Liver (tissue), 9 donors: ENCODE data around the gene RAD23B. TPM values are rescaled to one million over a fixed set of nuclear protein-coding genes. Genes with fewer than 3 reads are reported as not detected.

Source experiments
- DNase-seq: peaks from one replicate; pipeline ENCODE4 v3.0.0-alpha.2; 2017; ENCODE audit warnings: low spot score
- H3K27ac ChIP-seq, 2 donors: one replicate each; pipeline ENCODE4 v1.7.0; 2013; ENCODE audit warnings: inconsistent platforms in 2 of 2, low read length in 2 of 2, control low read depth in 1 of 2, low read depth in 1 of 2, mild to moderate bottlenecking in 1 of 2
- H3K27me3 ChIP-seq, 4 donors: one replicate each; pipeline versions ENCODE4 v1.6.1 to v1.7.0; 2013; ENCODE audit warnings: low read length in 3 of 4, inconsistent platforms in 1 of 4, mild to moderate bottlenecking in 1 of 4, moderate library complexity in 1 of 4; ENCODE audit not compliant: control insufficient read depth in 4 of 4, insufficient read depth in 4 of 4
- H3K36me3 ChIP-seq, 4 donors: one replicate each; pipeline versions ENCODE4 v1.6.1 to v1.7.0; 2013; ENCODE audit warnings: low read length in 3 of 4, mild to moderate bottlenecking in 3 of 4, low read depth in 1 of 4, moderate library complexity in 1 of 4; ENCODE audit not compliant: control insufficient read depth in 4 of 4, insufficient read depth in 3 of 4
- H3K4me1 ChIP-seq, 4 donors: one replicate each; pipeline versions ENCODE4 v1.6.1 to v1.7.0; 2013; ENCODE audit warnings: low read length in 3 of 4, mild to moderate bottlenecking in 3 of 4, moderate library complexity in 1 of 4; ENCODE audit not compliant: control insufficient read depth in 4 of 4, insufficient read depth in 4 of 4
- H3K4me3 ChIP-seq, 3 donors: one replicate each; pipeline versions ENCODE4 v1.6.1 to v1.7.0; 2013; ENCODE audit warnings: low read length in 3 of 3, control low read depth in 1 of 3, low read depth in 1 of 3, mild to moderate bottlenecking in 1 of 3
- H3K9ac ChIP-seq, 2 donors: one replicate each; pipeline ENCODE4 v1.7.0; 2013; ENCODE audit warnings: low read length in 2 of 2, mild to moderate bottlenecking in 2 of 2, moderate library complexity in 2 of 2, control low read depth in 1 of 2, low read depth in 1 of 2
- H3K9me3 ChIP-seq, 4 donors: one replicate each; pipeline versions ENCODE4 v1.6.1 to v1.7.0; 2013; ENCODE audit warnings: low read length in 3 of 4; ENCODE audit not compliant: control insufficient read depth in 4 of 4
- ATF3 ChIP-seq: IDR thresholded peaks from 2 replicates; pipeline ENCODE4 v1.6.1; 2016; ENCODE audit warnings: antibody characterized with exemption
- CTCF ChIP-seq: fragments of 150-350 bp; IDR thresholded peaks from 2 replicates; pipeline ENCODE4 v1.5.1; 2017; ENCODE audit warnings: improper control_type of control experiment, low read depth, low read length; ENCODE audit not compliant: missing input control
- EGR1 ChIP-seq, 2 donors: IDR thresholded peaks; 2 replicates each; pipeline ENCODE4 v1.6.1; 2016 to 2018; ENCODE audit warnings: antibody characterized with exemption in 2 of 2, low read depth in 2 of 2
- FOXA1 ChIP-seq: IDR thresholded peaks from 2 replicates; pipeline ENCODE4 v1.6.1; 2016; ENCODE audit warnings: antibody characterized with exemption
- FOXA2 ChIP-seq: IDR thresholded peaks from 2 replicates; pipeline ENCODE4 v1.6.1; 2016; ENCODE audit warnings: antibody characterized with exemption
- GABPA ChIP-seq, 2 donors: IDR thresholded peaks in 1 of 2; conservative IDR thresholded peaks in 1 of 2; 2 replicates each; pipeline ENCODE4 v1.6.1; 2016; ENCODE audit warnings: antibody characterized with exemption in 2 of 2, mild to moderate bottlenecking in 1 of 2, moderate library complexity in 1 of 2
- HNF4A ChIP-seq, 2 donors: conservative IDR thresholded peaks; 2 replicates each; pipeline ENCODE4 v1.6.1; 2016; ENCODE audit warnings: antibody characterized with exemption in 2 of 2, mild to moderate bottlenecking in 2 of 2
- HNF4G ChIP-seq: IDR thresholded peaks from 2 replicates; pipeline ENCODE4 v1.6.1; 2016; ENCODE audit warnings: antibody characterized with exemption
- JUND ChIP-seq, 2 donors: IDR thresholded peaks; 2 replicates each; pipeline ENCODE4 v1.6.1; 2016; ENCODE audit warnings: antibody characterized with exemption in 2 of 2
- MAX ChIP-seq: IDR thresholded peaks from 2 replicates; pipeline ENCODE4 v1.6.1; 2016; ENCODE audit warnings: antibody characterized with exemption
- NR2F2 ChIP-seq: IDR thresholded peaks from 2 replicates; pipeline ENCODE4 v1.6.1; 2016; ENCODE audit warnings: antibody characterized with exemption
- RAD21 ChIP-seq, 2 donors: IDR thresholded peaks; 2 replicates each; pipeline ENCODE4 v1.6.1; 2016; ENCODE audit warnings: antibody characterized with exemption in 2 of 2, mild to moderate bottlenecking in 2 of 2
- REST ChIP-seq: IDR thresholded peaks from 2 replicates; pipeline ENCODE4 v1.6.1; 2016; ENCODE audit warnings: antibody characterized with exemption, mild to moderate bottlenecking
- RXRA ChIP-seq, 2 donors: IDR thresholded peaks; 2 replicates each; pipeline ENCODE4 v1.6.1; 2017 to 2018; ENCODE audit warnings: antibody characterized with exemption in 2 of 2, mild to moderate bottlenecking in 1 of 2
- SP1 ChIP-seq: IDR thresholded peaks from 2 replicates; pipeline ENCODE4 v1.6.1; 2018; ENCODE audit warnings: antibody characterized with exemption, mild to moderate bottlenecking
- TAF1 ChIP-seq: conservative IDR thresholded peaks from 2 replicates; pipeline ENCODE4 v1.6.1; 2016; ENCODE audit warnings: antibody characterized with exemption, mild to moderate bottlenecking
- YY1 ChIP-seq: IDR thresholded peaks from 2 replicates; pipeline ENCODE4 v1.6.1; 2016; ENCODE audit warnings: antibody characterized with exemption, mild to moderate bottlenecking
- ZBTB33 ChIP-seq: IDR thresholded peaks from 2 replicates; pipeline ENCODE4 v1.6.1; 2016; ENCODE audit warnings: antibody characterized with exemption
- WGBS: extraction: QIAGEN DNeasy Blood & Tissue Kit; methylation state at CpG from one replicate; pipeline ENCODE4 v1.1.7; 2013; 5-methylcytosine and 5-hydroxymethylcytosine counted together
- polyA plus RNA-seq, 2 donors: library from polyadenylated mRNA; stranded (reverse) in 1 of 2; unstranded in 1 of 2; fragments of 200-250 nt in 1 of 2; fragments of >200 nt in 1 of 2; fragmentation: Nextera tagmentation in 1 of 2; extraction: Ambion mirVana in 1 of 2; gene quantifications; one replicate each; pipeline versions ENCODE4 v1.2.1 to v1.2.3, GENCODE V29; 2013 to 2015
- total RNA-seq, 2 donors: library from RNA; depleted of rRNA; stranded (reverse); fragments of >200 nt; gene quantifications; one replicate each; pipeline ENCODE4 v1.2.3, GENCODE V29; 2014
- donor health status: healthy.
- donor health status: healthy.
- donor health status: healthy.
- donor health status: healthy.
- donor health status: healthy.

RAD23B gene
- total and polyA plus RNA-seq, 4 donors = 13.6 to 101 (median 61.6) TPM

GRCh38 chr9:107314763-107315162 lies 31.7 kb downstream of the RAD23B start:
- no peak for DNase-seq
- peaks cover 0 to 4% (median 0%) of the 10 kb centered on the region in 4 donors for H3K4me1 ChIP-seq

More at GRCh38 chr9:107314763-107315162, 31.7 kb downstream of the RAD23B start:
- H3K27ac ChIP-seq = no peak overlapping the region
- no peak overlapping the region for H3K4me3 ChIP-seq
- peaks cover 5 to 45% (median 39%) of the 10 kb centered on the region in 4 donors for H3K36me3 ChIP-seq
- H3K27me3 ChIP-seq = no peaks in the 10 kb centered on the region
- H3K9ac ChIP-seq = no peak overlapping the region
- WGBS = 100% methylated on average over 1 of the region's 1 CpG
- no peaks in the 10 kb centered on the region for H3K9me3 ChIP-seq
- no peak for TF ChIP-seq GABPA (IDR thresholded peaks at IDR 0.05 in 1 of 2, conservative IDR thresholded peaks at IDR 0.05 in 1 of 2)
- no peak for TF ChIP-seq ZBTB33
- no peak for TF ChIP-seq TAF1
- no peak for TF ChIP-seq MAX
- no peak for TF ChIP-seq RXRA (IDR thresholded peaks at IDR 0.05)
- TF ChIP-seq CTCF = no peak
- TF ChIP-seq HNF4A (conservative IDR thresholded peaks at IDR 0.05) = no peak
- no peak for TF ChIP-seq FOXA1
- no peak for TF ChIP-seq REST
- TF ChIP-seq HNF4G = no peak
- TF ChIP-seq FOXA2 = no peak
- TF ChIP-seq ATF3 = no peak
- no peak for TF ChIP-seq YY1
- TF ChIP-seq SP1 = no peak
- TF ChIP-seq NR2F2 = no peak
- no peak for TF ChIP-seq EGR1 (IDR thresholded peaks at IDR 0.05; ENCODE audit: low read depth in 2 of 2)
- no peak for TF ChIP-seq JUND (IDR thresholded peaks at IDR 0.05)
- TF ChIP-seq RAD21 (IDR thresholded peaks at IDR 0.05) = no peak
